Memory B cell (primary cell): ENCODE measurements around the gene GIPC3.
A peak's percentile ranks its signal among the peaks of the same experiment; 100 is the strongest.

ENCODE experiments used
- ATAC-seq: fragments of 150-1000 bp; cut with Tn5 transposase; 2 replicates; pipeline ENCODE4 v1.10.0; 2021; ENCODE audit warnings: low read depth, mild to moderate bottlenecking, moderate library complexity
- DNase-seq, 2 donors: peaks; one replicate each; pipeline ENCODE4 v3.0.0; 2022; ENCODE audit warnings: low spot score in 2 of 2
- H3K27ac Mint-ChIP-seq: one replicate; pipeline ENCODE4 v1.8.0; 2022; ENCODE audit warnings: mild to moderate bottlenecking, moderate library complexity, mixed read lengths
- H3K27me3 Mint-ChIP-seq: one replicate; pipeline ENCODE4 v1.8.0; 2022; ENCODE audit warnings: mixed read lengths
- H3K36me3 Mint-ChIP-seq: one replicate; pipeline ENCODE4 v1.8.0; 2022; ENCODE audit warnings: mild to moderate bottlenecking, mixed read lengths
- H3K4me1 Mint-ChIP-seq: one replicate; pipeline ENCODE4 v1.8.0; 2022; ENCODE audit warnings: mixed read lengths
- H3K4me3 Mint-ChIP-seq: one replicate; pipeline ENCODE4 v1.8.0; 2022; ENCODE audit warnings: mild to moderate bottlenecking, moderate library complexity, mixed read lengths
- H3K9me3 Mint-ChIP-seq: one replicate; pipeline ENCODE4 v1.8.0; 2022; ENCODE audit warnings: mixed read lengths

The GIPC3 gene

DNA sequence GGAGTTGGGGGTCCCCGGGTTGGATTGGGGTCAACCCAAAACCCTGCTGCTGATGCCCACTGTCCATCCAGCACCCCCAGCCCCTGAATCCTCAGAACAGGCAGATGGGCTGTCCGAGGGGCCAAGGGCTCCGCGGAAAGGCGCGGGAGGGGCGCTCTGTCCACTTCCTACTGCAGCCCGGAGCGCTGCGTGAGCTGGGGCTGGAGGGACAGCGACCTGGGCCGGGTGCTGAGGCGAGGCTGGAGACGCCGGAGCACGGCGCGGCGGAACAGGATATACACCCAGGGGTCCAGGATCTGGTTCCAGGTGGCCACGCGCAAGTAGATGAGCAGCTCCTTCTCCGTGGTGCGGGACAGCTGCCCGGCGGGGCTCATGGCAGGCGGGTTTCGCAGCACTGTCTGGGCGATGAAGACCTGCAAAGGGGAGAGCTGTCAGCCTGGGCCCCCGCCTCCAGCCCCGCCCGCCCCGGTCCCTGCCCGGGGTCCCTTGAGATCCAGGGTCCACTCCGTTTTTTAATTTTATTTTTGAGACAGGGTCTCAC is 10.3 kb downstream of the GIPC3 start:
- DNase-seq = no peak
- no peak overlapping the region for H3K27ac Mint-ChIP-seq
- no peaks in the 10 kb centered on the region for H3K4me1 Mint-ChIP-seq
- H3K4me3 Mint-ChIP-seq = no peak overlapping the region
- no peaks in the 10 kb centered on the region for H3K9me3 Mint-ChIP-seq
- ATAC-seq = no peak
- H3K27me3 Mint-ChIP-seq = peaks cover 5% of the 10 kb centered on the region
- H3K36me3 Mint-ChIP-seq = no peaks in the 10 kb centered on the region

DNA sequence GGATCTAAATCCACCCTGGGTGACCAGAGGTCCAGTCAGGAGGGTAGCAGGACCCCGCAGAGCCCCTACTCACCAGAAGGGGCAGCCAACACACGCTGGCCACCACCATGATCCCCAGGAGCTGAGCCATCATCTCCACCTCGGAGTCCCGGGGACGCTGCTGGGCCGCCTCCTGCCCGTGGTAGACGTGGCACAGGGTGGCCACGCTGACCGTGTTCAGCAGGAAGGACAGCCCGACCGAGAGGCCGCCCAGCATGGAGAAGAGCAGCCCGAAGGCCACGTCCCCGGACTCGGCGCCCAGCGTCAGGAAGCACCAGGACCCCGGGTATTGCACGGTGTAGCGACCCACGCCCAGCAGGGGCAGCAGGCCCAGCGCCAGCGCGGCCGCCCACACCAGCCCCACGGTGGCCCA is 14.5 kb downstream of the GIPC3 start:
- Mint-ChIP-seq H3K27me3 (peaks cover 3% of the 10 kb centered on the region), H3K9me3 (no peaks in the 10 kb centered on the region), H3K4me1 (no peaks in the 10 kb centered on the region), H3K4me3 (no peak overlapping the region), H3K27ac (no peak overlapping the region), H3K36me3 (no peaks in the 10 kb centered on the region)
- DNase-seq = no peak
- ATAC-seq = no peak

DNA sequence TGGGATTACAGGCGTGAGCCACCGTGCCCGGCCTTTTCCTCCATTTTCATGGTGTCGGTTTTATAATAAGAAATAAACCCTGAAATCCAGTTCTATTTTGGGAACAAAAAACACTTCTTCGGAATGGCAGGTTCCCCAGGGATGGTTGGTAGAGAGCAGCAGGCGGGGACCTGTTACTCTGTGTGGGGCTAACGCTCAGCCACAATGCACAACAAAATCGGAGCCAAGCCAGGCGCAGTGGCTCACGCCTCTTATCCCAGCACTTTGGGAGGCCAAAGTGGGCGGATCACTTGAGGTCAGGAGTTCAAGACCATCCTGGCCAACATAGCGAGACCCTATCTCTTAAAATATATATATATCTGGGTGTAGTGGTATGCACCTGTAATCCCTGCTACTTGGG is 15.7 kb downstream of the GIPC3 start:
- ATAC-seq (no peak), DNase-seq (no peak)
- Mint-ChIP-seq H3K4me1 (no peaks in the 10 kb centered on the region), H3K9me3 (no peaks in the 10 kb centered on the region), H3K36me3 (no peaks in the 10 kb centered on the region), H3K27me3 (peaks cover 3% of the 10 kb centered on the region), H3K27ac (no peak overlapping the region), H3K4me3 (no peak overlapping the region)

DNA sequence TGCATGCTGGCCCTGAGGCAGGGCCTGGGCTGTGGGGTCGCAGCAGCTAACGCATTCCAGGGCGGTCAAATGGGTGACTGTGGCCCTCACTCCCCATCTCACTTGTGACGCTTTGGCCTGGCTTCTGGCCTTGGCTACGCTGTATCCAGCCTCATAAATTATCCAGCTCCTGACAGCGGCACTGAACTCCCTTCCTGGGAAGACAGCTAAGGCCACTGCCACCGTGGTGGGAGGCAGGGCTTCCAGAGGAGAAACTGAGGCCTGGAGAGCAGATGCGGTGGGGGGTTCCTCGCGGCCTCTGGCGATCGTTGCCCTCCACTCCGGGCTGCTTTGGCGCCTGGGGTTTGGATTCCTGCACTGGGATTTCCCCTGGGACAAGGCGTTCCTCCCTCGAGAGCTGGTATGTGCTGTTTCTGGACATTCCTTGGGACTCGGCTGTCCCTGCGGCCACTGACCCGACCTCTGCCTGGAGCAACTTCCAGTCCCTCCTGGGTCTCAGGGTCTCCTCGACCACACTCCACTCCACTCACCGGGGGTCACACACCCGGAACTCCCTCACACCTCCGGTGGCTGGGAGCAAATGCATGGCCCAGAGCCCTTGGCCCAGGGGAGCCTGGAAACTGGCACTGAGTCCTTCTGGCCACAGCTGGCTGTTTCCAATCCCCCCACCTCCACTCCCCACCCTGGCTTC is 18.0 kb downstream of the GIPC3 start:
- H3K27ac Mint-ChIP-seq = no peak overlapping the region

DNA sequence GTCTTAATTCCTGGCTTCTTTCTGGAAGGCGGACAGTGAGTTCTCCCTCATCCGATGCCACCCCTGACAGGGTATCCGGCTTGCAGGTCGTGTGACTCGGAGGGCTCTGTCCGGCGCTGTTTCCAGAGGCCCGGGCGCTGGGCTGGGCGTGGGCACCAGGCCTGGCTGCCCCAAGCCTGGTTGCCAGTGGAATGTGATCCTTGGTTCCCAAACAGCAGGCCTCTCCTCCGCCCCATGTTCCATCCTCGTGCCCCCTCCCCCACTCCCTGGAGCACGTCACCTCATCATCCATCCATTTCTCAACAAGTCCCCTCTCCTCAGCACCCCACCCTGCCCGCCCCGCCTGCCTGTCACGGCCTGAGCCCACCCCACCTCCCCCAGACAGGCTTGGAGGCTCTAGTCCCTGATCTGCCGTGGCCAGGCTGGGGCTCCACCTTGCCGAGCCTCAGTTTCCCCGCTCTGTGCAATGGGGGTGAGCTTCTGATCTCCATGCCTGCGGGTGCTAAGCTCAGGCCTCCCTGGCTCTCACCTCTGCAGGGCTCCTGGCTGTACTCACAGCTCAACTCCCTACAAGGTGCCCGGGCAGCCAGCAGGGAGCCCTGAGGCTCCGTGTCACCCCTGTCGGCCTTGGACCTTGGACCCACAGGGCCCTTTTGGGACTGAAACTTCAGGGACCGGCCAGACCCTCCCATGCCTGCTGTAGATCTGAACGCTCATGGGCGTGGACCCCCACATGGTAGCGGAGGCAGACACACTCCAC is 19.1 kb downstream of the GIPC3 start:
- ATAC-seq (peak; percentile 12), DNase-seq (no peak)
- H3K4me3 Mint-ChIP-seq = no peak overlapping the region
- H3K27ac Mint-ChIP-seq = no peak overlapping the region
- H3K27me3 Mint-ChIP-seq = peaks cover 9% of the 10 kb centered on the region
- H3K36me3 Mint-ChIP-seq = no peaks in the 10 kb centered on the region
- peaks cover 10% of the 10 kb centered on the region for H3K4me1 Mint-ChIP-seq
- H3K9me3 Mint-ChIP-seq = no peaks in the 10 kb centered on the region

More for the DNA sequence above, 18.0 kb downstream of the GIPC3 start:
- H3K4me3 Mint-ChIP-seq = no peak overlapping the region
- H3K36me3 Mint-ChIP-seq = no peaks in the 10 kb centered on the region
- ATAC-seq (no peak), DNase-seq (no peak)
- H3K9me3 Mint-ChIP-seq = no peaks in the 10 kb centered on the region
- H3K4me1 Mint-ChIP-seq = peaks cover 10% of the 10 kb centered on the region
- H3K27me3 Mint-ChIP-seq = peaks cover 8% of the 10 kb centered on the region

DNA sequence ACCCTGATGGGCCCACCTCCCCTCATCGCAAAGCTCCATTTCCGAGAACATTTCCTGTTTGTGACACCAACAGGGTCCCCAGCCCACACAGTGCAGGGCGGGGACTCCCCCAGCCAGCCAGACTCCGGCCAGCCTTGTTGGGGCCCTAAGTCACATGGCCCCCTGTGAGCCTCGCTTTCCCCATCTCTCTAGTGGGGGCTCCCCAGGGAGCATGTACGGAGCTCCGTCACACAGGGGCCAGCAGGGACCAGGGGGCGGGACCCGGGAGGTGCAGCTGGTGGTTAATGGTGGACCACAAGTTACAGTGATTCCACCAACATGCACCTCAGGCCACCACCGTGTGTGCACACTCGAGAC is 19.7 kb downstream of the GIPC3 start:
- Mint-ChIP-seq H3K27me3 (peaks cover 9% of the 10 kb centered on the region), H3K36me3 (no peaks in the 10 kb centered on the region), H3K4me1 (peaks cover 10% of the 10 kb centered on the region), H3K27ac (no peak overlapping the region), H3K9me3 (no peaks in the 10 kb centered on the region), H3K4me3 (no peak overlapping the region)
- peak; percentile 54 for ATAC-seq
- no peak for DNase-seq

DNA sequence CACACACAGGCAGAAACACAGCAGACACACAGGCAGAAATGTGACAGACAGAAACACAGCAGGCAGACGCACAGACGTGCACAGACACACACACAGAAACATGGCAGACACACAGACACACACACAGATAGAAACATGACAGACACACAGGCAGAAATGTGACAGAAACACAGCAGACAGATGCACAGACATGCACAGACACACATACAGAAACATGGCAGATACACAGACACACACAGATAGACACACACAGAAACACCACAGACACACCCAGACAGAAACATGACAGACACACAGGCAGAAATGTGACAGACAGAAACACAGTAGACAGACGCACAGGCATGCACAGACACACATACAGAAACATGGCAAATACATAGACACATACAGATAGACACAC is 20.1 kb downstream of the GIPC3 start:
- Mint-ChIP-seq H3K4me3 (no peak overlapping the region), H3K4me1 (peaks cover 10% of the 10 kb centered on the region), H3K27ac (no peak overlapping the region), H3K9me3 (no peaks in the 10 kb centered on the region), H3K36me3 (no peaks in the 10 kb centered on the region), H3K27me3 (peaks cover 9% of the 10 kb centered on the region)
- no peak for DNase-seq
- ATAC-seq = no peak

DNA sequence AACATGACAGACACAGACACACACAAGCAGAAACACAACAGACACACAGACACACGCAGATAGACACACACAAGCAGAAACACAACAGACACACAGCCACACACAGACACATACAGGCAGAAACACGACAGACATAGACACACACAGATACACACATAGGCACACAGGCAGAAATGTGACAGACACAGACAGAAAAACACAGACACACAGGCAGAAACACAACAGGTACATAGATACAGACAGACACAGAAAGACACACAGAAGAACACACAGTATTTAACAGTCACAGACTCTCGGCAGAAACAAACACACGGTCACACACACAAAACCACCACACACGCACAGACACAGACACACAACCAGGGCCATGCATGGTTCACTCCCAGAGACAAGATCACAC is 20.5 kb downstream of the GIPC3 start:
- DNase-seq (no peak), ATAC-seq (no peak)
- H3K27me3 Mint-ChIP-seq = peaks cover 9% of the 10 kb centered on the region

DNA sequence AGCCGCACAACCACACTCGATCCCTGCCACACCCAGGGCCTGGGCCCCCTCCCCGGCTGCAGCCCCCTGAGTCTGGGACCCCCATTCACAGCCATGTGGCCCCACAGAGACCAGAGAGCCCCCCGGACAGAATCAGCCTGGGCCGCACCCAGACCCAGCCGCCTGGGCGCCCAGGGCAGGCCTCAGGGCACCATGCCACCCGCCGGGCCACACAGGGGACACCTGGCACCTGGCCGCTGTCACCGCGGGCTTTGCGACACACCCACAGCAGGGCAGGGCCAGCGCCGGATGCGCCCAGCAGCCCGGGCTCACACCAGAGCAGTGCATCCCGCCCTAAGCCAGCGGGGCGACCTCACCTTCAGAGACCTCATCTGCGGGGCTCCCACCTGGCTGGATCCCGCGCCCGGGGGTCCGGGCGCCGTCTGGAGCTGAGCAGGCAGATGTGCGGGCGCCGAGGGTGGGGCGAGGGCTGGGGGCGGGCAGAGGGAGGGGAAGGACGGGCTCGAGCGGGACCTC is 21.0 kb downstream of the GIPC3 start:
- DNase-seq (no peak), ATAC-seq (peak; percentile 40)
- no peaks in the 10 kb centered on the region for H3K36me3 Mint-ChIP-seq
- H3K4me3 Mint-ChIP-seq = no peak overlapping the region
- no peak overlapping the region for H3K27ac Mint-ChIP-seq
- peaks cover 10% of the 10 kb centered on the region for H3K4me1 Mint-ChIP-seq
- peaks cover 9% of the 10 kb centered on the region for H3K27me3 Mint-ChIP-seq
- no peaks in the 10 kb centered on the region for H3K9me3 Mint-ChIP-seq

More for the DNA sequence above, 20.5 kb downstream of the GIPC3 start:
- H3K4me3 Mint-ChIP-seq = no peak overlapping the region
- no peaks in the 10 kb centered on the region for H3K36me3 Mint-ChIP-seq
- no peaks in the 10 kb centered on the region for H3K9me3 Mint-ChIP-seq
- peaks cover 10% of the 10 kb centered on the region for H3K4me1 Mint-ChIP-seq
- H3K27ac Mint-ChIP-seq = no peak overlapping the region

DNA sequence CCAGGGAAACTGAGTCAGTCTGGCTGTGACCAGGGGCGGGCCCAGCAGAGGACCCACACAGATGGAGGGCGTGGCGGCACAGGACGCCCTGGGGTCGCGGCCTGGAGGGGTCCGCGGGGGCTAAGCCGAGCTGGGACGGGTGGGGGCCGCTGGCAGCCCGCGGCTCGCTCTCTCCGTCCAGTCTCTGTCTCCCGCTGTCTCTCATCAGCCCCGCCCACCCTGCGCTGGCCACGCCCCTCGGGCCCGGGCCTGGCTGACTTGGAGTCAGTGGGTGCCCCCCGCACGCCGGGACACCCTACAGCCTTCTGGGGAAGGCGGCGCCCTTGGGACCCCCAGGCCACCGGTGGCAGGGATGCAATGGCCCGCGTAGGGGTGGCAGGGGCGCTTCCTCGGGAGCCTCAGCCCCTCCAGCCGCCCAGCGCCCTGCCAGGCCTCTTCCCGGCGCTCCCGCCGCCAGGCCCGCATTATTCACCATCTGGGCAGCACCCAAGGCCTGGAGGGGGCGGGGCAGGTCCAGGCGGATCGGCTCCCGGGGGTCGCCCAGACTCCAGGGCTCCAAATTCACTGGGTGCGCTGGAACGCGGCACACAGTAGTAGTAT is 21.5 kb downstream of the GIPC3 start, which contains the start of gene TBXA2R:
TBXA2R (minus strand) TSS at position 186 of the 600 bp plus-strand sequence. CDS start 6,241 bp downstream, outside the sequence.
- Mint-ChIP-seq H3K27me3 (peaks cover 9% of the 10 kb centered on the region), H3K27ac (no peak within 1 kb of the TSS), H3K9me3 (no peaks in the 10 kb centered on the region), H3K4me3 (peak within 1 kb of the TSS; percentile 61), H3K4me1 (peaks cover 10% of the 10 kb centered on the region), H3K36me3 (peaks cover under 1% of the 10 kb centered on the region)
- DNase-seq (peak; percentile 37 to 67), ATAC-seq (peak; percentile 57)

DNA sequence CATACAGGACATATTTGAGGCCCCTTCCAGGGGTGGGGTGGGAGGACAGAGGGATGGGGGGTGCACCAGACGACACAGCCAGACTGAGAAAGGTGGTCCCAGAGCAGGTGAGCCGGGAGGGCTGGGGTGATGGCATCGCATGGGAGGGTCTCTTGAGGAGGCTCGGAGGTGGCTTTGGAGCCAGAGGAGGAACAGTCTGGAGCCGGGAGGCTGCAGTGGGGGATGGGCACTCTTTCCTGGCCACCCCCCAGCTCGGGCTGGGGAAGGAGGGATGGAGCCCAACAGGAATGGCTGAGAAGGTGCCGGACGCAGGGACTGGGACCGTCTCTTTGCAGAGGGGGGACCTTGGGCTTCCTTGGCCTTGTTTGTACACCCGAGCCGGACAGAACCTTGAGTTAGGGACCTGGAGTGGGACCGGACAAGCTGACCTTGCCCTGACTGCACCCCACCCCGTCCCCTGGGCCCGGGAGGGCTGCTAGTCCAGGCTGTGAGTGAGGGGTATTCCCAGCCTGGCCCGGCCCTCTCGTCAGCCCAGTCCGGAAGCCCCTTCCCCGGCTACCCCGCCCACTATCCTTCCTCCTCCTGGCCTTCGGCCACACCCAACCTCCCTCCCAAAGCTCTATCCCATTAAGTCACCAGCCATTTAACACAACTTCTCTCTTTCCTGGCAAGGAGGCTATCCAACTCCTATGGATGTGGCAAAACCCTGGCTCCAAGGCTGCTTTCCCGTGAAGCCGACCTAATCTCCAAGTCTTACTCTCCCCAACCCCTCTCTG is 22.2 kb downstream of the GIPC3 start:
- Mint-ChIP-seq H3K9me3 (no peaks in the 10 kb centered on the region), H3K4me3 (peak overlapping the region; percentile 61), H3K27me3 (peaks cover 9% of the 10 kb centered on the region), H3K27ac (no peak overlapping the region), H3K36me3 (peaks cover 4% of the 10 kb centered on the region), H3K4me1 (peaks cover 10% of the 10 kb centered on the region)
- DNase-seq = no peak
- ATAC-seq = no peak

DNA sequence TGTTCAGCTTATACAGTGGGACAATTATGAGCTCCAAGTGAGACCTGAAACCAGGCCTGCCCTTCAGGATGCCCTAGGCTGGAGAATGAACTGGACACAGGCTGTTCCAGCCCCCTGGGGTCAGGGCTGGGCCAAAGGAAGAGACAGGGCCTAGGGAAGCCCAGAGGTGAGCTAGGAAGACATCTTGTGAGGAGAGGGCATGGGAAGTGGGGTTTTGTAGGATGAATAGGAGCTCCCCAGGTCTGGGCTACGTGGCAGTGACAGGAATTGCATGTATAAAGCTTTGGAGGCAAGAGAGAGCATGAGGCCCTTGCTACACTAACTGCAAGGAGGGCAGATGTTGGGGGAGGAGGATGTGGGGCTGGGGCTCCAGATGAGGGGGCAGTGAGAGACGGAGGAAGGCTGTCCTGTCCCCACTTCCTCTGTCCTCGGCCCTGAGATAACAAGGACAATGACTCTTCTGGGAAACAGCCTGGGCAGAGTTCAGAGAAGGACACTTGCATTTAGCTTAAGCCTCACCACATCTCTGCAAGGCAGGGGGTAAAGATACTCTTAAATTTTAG is 22.9 kb downstream of the GIPC3 start:
- no peak for ATAC-seq
- Mint-ChIP-seq H3K27me3 (peaks cover 9% of the 10 kb centered on the region), H3K9me3 (no peaks in the 10 kb centered on the region), H3K4me3 (no peak overlapping the region), H3K36me3 (peaks cover 4% of the 10 kb centered on the region), H3K27ac (no peak overlapping the region), H3K4me1 (peaks cover 10% of the 10 kb centered on the region)
- DNase-seq = no peak

DNA sequence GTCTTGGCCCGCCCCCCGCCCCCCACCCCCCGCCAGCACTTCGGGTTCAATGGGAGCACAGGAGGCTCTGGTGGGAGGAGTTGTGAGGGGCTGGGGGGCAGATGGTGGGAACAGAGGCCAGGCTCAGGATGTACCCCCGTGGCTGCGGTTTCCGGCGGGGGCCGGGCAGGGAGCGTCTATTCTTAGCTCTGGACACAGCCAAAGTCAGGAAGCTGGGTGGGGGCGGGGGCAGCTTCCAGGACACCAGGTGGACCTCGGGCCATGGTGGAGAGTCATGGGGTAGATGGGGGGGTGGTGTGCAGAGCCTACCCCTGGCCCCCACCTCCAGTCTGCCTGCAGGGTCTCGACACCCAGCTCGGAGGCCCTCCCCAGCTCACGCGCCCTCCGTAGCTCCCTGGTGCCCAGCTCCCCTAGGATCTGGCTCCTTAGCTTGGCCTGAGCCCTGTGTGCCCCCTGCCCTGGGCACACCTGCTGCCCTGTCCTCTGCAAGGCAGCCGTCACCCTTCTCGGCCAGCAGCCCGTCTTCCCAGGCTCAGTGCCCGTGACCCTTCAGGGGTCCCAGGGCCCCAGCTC is 23.6 kb downstream of the GIPC3 start:
- peaks cover 9% of the 10 kb centered on the region for H3K27me3 Mint-ChIP-seq
- peaks cover 10% of the 10 kb centered on the region for H3K4me1 Mint-ChIP-seq
- peaks cover 4% of the 10 kb centered on the region for H3K36me3 Mint-ChIP-seq
- no peak overlapping the region for H3K27ac Mint-ChIP-seq
- DNase-seq (no peak), ATAC-seq (no peak)
- H3K9me3 Mint-ChIP-seq = no peaks in the 10 kb centered on the region
- H3K4me3 Mint-ChIP-seq = no peak overlapping the region
